ENCODE data around the gene ALPK1. TPM values are rescaled to one million over a fixed set of nuclear protein-coding genes. Genes with fewer than 3 reads are reported as not detected.

The ALPK1 gene
- total and polyA plus RNA-seq, 2 of the 4 experiments (the other 2 are of a cell fraction) = 3.3 to 7.9 TPM

- dilution Hi-C loops (cut with HindIII; ENCODE audit: low sequenced_read_pairs, unreplicated experiment) = no loop called here
Measured at GRCh38 chr4:112279882-112280315, 17.3 kb upstream of the ALPK1 start.

More at GRCh38 chr4:112279882-112280315, 17.3 kb upstream of the ALPK1 start:
- Histone ChIP-seq H2BK120ac (ENCODE audit: low read depth, low read length) (no peak overlapping the region), H3K18ac (ENCODE audit: low read depth, low read length) (no peak overlapping the region), H4K8ac (ENCODE audit: low read depth in 2 of 2, low read length in 2 of 2) (no peak overlapping the region), H4K20me1 (ENCODE audit: insufficient read depth, low read length) (no peaks in the 10 kb centered on the region), H2BK15ac (ENCODE audit: low read depth, low read length) (no peak overlapping the region), H2AFZ (replicated peaks; ENCODE audit: low read length, poor library complexity) (no peak overlapping the region), H3K4me1 (ENCODE audit: control insufficient read depth, insufficient read depth, low read length) (peaks cover 6% of the 10 kb centered on the region; the same call in 1 of the 2 replicates), H2AK9ac (replicated peaks; ENCODE audit: low read depth, low read length, poor library complexity) (no peak overlapping the region), H3K27me3 (ENCODE audit: control insufficient read depth, insufficient read depth, low read length) (no peaks in the 10 kb centered on the region), H3K4me2 (ENCODE audit: low read depth, low read length) (no peak overlapping the region), H2BK20ac (ENCODE audit: low read depth, low read length) (no peak overlapping the region), H3K9ac (ENCODE audit: low read depth, low read length) (no peak overlapping the region), H3K4me3 (ENCODE audit: insufficient read depth, low read depth, low read length) (no peak overlapping the region), H3K23ac (ENCODE audit: low read depth, low read length) (no peak overlapping the region), H2AK5ac (ENCODE audit: low read depth, low read length) (no peak overlapping the region), H3K27ac (ENCODE audit: insufficient read depth, low read length) (no peak overlapping the region), H3K9me1 (ENCODE audit: insufficient read depth, low read length) (peaks cover 3% of the 10 kb centered on the region; the same call in 1 of the 2 replicates), H3K4ac (ENCODE audit: low read depth, low read length) (no peak overlapping the region), H3K56ac (ENCODE audit: extremely low read depth, insufficient read depth, low read length) (no peak overlapping the region), H2BK5ac (ENCODE audit: low read depth, low read length, poor library complexity, severe bottlenecking) (no peak overlapping the region), H3K79me1 (ENCODE audit: low read depth in 1 of 2, low read length in 2 of 2) (peaks cover 6 to 32% of the 10 kb centered on the region in 2 experiments), H3K14ac (replicated peaks; ENCODE audit: low read depth, low read length) (no peak overlapping the region), H3K36me3 (ENCODE audit: control insufficient read depth, insufficient read depth, low read length) (peaks cover 3% of the 10 kb centered on the region), H4K5ac (ENCODE audit: low read depth, low read length) (no peak overlapping the region), H3K9me3 (ENCODE audit: control insufficient read depth, insufficient read depth, low read length) (no peaks in the 10 kb centered on the region), H4K91ac (ENCODE audit: insufficient read depth, low read depth, low read length) (no peak overlapping the region)
- in situ Hi-C loops (cut with MboI; ENCODE audit: low sequenced_read_pairs) (no loop called here), intact Hi-C loops (cut with micrococcal nuclease) (loop anchor here (5.0 kb wide), 1 partner anchor 48 kb away; the partner anchor contains the start of gene AP1AR)
- WGBS, 2 experiments (ENCODE audit: extremely low coverage in 2 of 2, insufficient read length in 1 of 2) = no CpG with 5 or more reads among the region's 7 CpGs
- TF ChIP-seq RAD21 (IDR thresholded peaks at IDR 0.05; ENCODE audit: low read length) (no peak), MAZ (IDR thresholded peaks at IDR 0.05; ENCODE audit: borderline replicate concordance, low read depth, low read length) (no peak), CHD1 (IDR thresholded peaks at IDR 0.05; ENCODE audit: low read depth, low read length) (no peak), RFX5 (IDR thresholded peaks at IDR 0.05; ENCODE audit: low read depth, low read length) (no peak), BHLHE40 (IDR thresholded peaks at IDR 0.05; ENCODE audit: low read depth, low read length) (no peak), NFE2L2 (IDR thresholded peaks at IDR 0.05; ENCODE audit: low read depth, low read length) (no peak), CEBPB (IDR thresholded peaks at IDR 0.05; ENCODE audit: low read depth, low read length) (no peak), FOS (IDR thresholded peaks at IDR 0.05; ENCODE audit: low read depth, low read length) (no peak), RCOR1 (IDR thresholded peaks at IDR 0.05; ENCODE audit: insufficient replicate concordance, low read length) (no peak), USF2 (IDR thresholded peaks at IDR 0.05; ENCODE audit: low read depth, low read length) (no peak), POLR2A (IDR thresholded peaks at IDR 0.05; ENCODE audit: low read depth, low read length) (no peak), SMC3 (IDR thresholded peaks at IDR 0.05; ENCODE audit: low read depth, low read length) (no peak), CTCF (conservative IDR thresholded peaks at IDR 0.05; ENCODE audit: low read depth, low read length) (no peak)
- ChIA-PET POLR2A (ENCODE audit: unreplicated experiment) (no interaction called here), CTCF (interaction anchor here (0.7 kb wide), 1 partner anchor 13 kb away, joined by 3 read pairs; no protein-coding TSS in a partner anchor)
- ATAC-seq (ENCODE audit: low read depth) = no peak
- peak; percentile 13 for DNase-seq
- BruUV-seq (replicated peaks) = no TSS peak
